ENCODE data around the gene RBM47. TPM values are rescaled to one million over a fixed set of nuclear protein-coding genes. Genes with fewer than 3 reads are reported as not detected.

The RBM47 gene
- total RNA-seq, 1 experiment from 2014 or later: 0.28 TPM

DNA sequence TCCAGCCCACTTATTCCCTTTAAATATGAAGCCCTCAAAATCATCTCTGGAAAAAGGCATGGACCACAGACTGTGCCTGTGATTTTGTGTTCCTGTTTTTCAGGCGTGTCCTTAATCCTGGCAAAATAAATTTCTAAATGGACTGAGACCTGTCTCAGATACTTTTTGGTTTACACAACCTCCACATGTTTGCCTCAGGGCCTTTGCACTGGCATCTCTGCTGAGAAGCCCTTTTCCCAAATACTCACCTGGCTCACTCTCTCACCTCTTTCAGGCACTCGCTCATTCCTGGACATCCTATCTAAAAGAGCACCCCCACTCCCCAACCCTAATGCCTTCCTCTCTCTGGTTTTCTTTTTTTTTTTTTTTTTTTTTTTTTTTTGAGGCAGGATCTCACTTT, 254.0 kb downstream of the RBM47 start:
- no peaks in the 10 kb centered on the region for H3K36me3 ChIP-seq (ENCODE audit: insufficient read depth, low read length, poor library complexity, severe bottlenecking)
- H3K27me3 ChIP-seq (replicated peaks; ENCODE audit: insufficient read depth, low read depth, low read length, poor library complexity): no peaks in the 10 kb centered on the region
- no peaks in the 10 kb centered on the region for H3K4me1 ChIP-seq (ENCODE audit: insufficient read depth, low read length, poor library complexity, severe bottlenecking)
- intact Hi-C loops (cut with micrococcal nuclease; ENCODE audit: unreplicated experiment): no loop called here
- no TSS peak for BruUV-seq (replicated peaks)
- DNase-seq (ENCODE audit: low spot score): no peak
- POLR2A ChIA-PET (ENCODE audit: low non-redundant PET): no interaction called here
- H3K9me3 ChIP-seq (ENCODE audit: low read depth, low read length, poor library complexity, severe bottlenecking): no peaks in the 10 kb centered on the region
- H3K27ac ChIP-seq (ENCODE audit: low read depth, low read length, poor library complexity, severe bottlenecking): no peak overlapping the region
- TF ChIP-seq CTCF (conservative IDR thresholded peaks at IDR 0.05; ENCODE audit: low read depth, low read length): no peak
- no peak for TF ChIP-seq EZH2 (IDR thresholded peaks at IDR 0.05; ENCODE audit: borderline replicate concordance, low read depth, low read length, poor library complexity, severe bottlenecking)
- H3K4me3 ChIP-seq (ENCODE audit: low read depth, low read length, poor library complexity, severe bottlenecking): no peak overlapping the region
- CTCF ChIA-PET: no interaction called here

DNA sequence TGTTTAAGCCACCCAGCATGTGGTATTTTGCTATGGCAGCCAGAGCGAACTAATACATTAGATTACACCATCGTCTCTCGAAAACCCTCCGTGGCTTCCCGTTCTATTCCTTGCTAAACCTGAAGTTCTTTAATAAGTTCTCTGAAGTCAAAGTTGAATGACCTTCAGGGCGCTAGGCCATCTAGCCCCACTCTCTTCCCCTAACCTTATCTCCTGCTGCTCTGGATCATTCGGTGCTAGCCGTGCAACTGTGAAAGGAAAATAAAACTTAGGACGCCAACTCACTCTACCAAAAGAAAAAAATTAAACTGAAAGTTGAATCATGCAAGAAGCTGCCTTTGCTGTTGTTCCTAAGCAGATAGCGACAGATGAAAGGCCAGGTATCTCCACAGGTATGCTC, 254.6 kb downstream of the RBM47 start:
- Histone ChIP-seq H3K9me3 (ENCODE audit: low read depth, low read length, poor library complexity, severe bottlenecking) (no peaks in the 10 kb centered on the region), H3K27ac (ENCODE audit: low read depth, low read length, poor library complexity, severe bottlenecking) (no peak overlapping the region), H3K36me3 (ENCODE audit: insufficient read depth, low read length, poor library complexity, severe bottlenecking) (no peaks in the 10 kb centered on the region), H3K4me1 (ENCODE audit: insufficient read depth, low read length, poor library complexity, severe bottlenecking) (no peaks in the 10 kb centered on the region), H3K4me3 (ENCODE audit: low read depth, low read length, poor library complexity, severe bottlenecking) (no peak overlapping the region), H3K27me3 (replicated peaks; ENCODE audit: insufficient read depth, low read depth, low read length, poor library complexity) (no peaks in the 10 kb centered on the region)
- intact Hi-C loops (cut with micrococcal nuclease; ENCODE audit: unreplicated experiment): no loop called here
- ChIA-PET CTCF (no interaction called here), POLR2A (ENCODE audit: low non-redundant PET) (no interaction called here)
- no TSS peak for BruUV-seq (replicated peaks)
- no peak for DNase-seq (ENCODE audit: low spot score)
- TF ChIP-seq CTCF (conservative IDR thresholded peaks at IDR 0.05; ENCODE audit: low read depth, low read length) (no peak), EZH2 (IDR thresholded peaks at IDR 0.05; ENCODE audit: borderline replicate concordance, low read depth, low read length, poor library complexity, severe bottlenecking) (no peak)

GRCh38 chr4:40373636-40374035, 256.0 kb downstream of the RBM47 start:
- ChIA-PET POLR2A (ENCODE audit: low non-redundant PET) (no interaction called here), CTCF (interaction anchor here (0.6 kb wide), 1 partner anchor 604 kb away, joined by 3 read pairs; no protein-coding TSS in a partner anchor)
- no peaks in the 10 kb centered on the region for H3K4me1 ChIP-seq (ENCODE audit: insufficient read depth, low read length, poor library complexity, severe bottlenecking)
- DNase-seq (ENCODE audit: low spot score): no peak
- no peaks in the 10 kb centered on the region for H3K9me3 ChIP-seq (ENCODE audit: low read depth, low read length, poor library complexity, severe bottlenecking)
- H3K36me3 ChIP-seq (ENCODE audit: insufficient read depth, low read length, poor library complexity, severe bottlenecking): no peaks in the 10 kb centered on the region
- no TSS peak for BruUV-seq (replicated peaks)
- no peak for TF ChIP-seq EZH2 (IDR thresholded peaks at IDR 0.05; ENCODE audit: borderline replicate concordance, low read depth, low read length, poor library complexity, severe bottlenecking)
- TF ChIP-seq CTCF (conservative IDR thresholded peaks at IDR 0.05; ENCODE audit: low read depth, low read length): no peak
- intact Hi-C loops (cut with micrococcal nuclease; ENCODE audit: unreplicated experiment): no loop called here
- no peak overlapping the region for H3K4me3 ChIP-seq (ENCODE audit: low read depth, low read length, poor library complexity, severe bottlenecking)
- no peak overlapping the region for H3K27ac ChIP-seq (ENCODE audit: low read depth, low read length, poor library complexity, severe bottlenecking)
- H3K27me3 ChIP-seq (replicated peaks; ENCODE audit: insufficient read depth, low read depth, low read length, poor library complexity): no peaks in the 10 kb centered on the region

Small RNAs within 50 kb of the gene (microRNA-seq; reads per million reads assigned to microRNA genes)
- not detected for gene MIR4802

Other genes with a start within 250 kb of the RBM47 start
- 0.90 and 1.1 TPM in 2 replicates for gene NSUN7, start 120.1 kb upstream of the RBM47 start, total RNA-seq (2021)